CD14-positive monocyte (primary cell): ENCODE data around the gene AFDN. TPM values are rescaled to one million over a fixed set of nuclear protein-coding genes. Genes with fewer than 3 reads are reported as not detected.
A peak's percentile ranks its signal among the peaks of the same experiment; 100 is the strongest.

Experiments
- DNase-seq, 3 donors: peaks; one replicate each; pipeline ENCODE4 v3.0.0-alpha.2; 2011 to 2022
- H2AFZ ChIP-seq: 2 replicates; pipeline ENCODE4 v1.6.0; 2012; ENCODE audit warnings: mild to moderate bottlenecking, low read depth, low read length, inconsistent platforms; ENCODE audit not compliant: insufficient read depth, poor library complexity, severe bottlenecking
- H3K27ac ChIP-seq, 2 donors: 1 replicate in 1 of 2; 2 replicates in 1 of 2; pipeline ENCODE4 v1.5.1; 2012 to 2013; ENCODE audit warnings: low read length in 2 of 2, control low read depth in 1 of 2, inconsistent platforms in 1 of 2, low read depth in 1 of 2, mild to moderate bottlenecking in 1 of 2
- H3K27me3 ChIP-seq, 2 donors: one replicate each; pipeline versions ENCODE4 v1.6.0 to v1.6.1; 2011 to 2013; ENCODE audit warnings: low read length in 2 of 2; ENCODE audit not compliant: control insufficient read depth in 2 of 2, insufficient read depth in 2 of 2
- H3K36me3 ChIP-seq, 2 donors: replicated peaks in 1 of 2; 1 replicate in 1 of 2; 2 replicates in 1 of 2; pipeline versions ENCODE4 v1.5.1 to v1.6.1; 2012 to 2013; ENCODE audit warnings: low read length in 2 of 2, control low read depth in 1 of 2, inconsistent platforms in 1 of 2, mild to moderate bottlenecking in 1 of 2; ENCODE audit not compliant: insufficient read depth in 2 of 2, control insufficient read depth in 1 of 2
- H3K4me1 ChIP-seq, 2 donors: 1 replicate in 1 of 2; 2 replicates in 1 of 2; pipeline versions ENCODE4 v1.5.1 to v1.6.1; 2012 to 2013; ENCODE audit warnings: low read length in 2 of 2, control low read depth in 1 of 2, inconsistent platforms in 1 of 2, mild to moderate bottlenecking in 1 of 2, moderate library complexity in 1 of 2; ENCODE audit not compliant: insufficient read depth in 2 of 2, control insufficient read depth in 1 of 2
- H3K4me2 ChIP-seq: replicated peaks from 2 replicates; pipeline ENCODE3; 2012; ENCODE audit warnings: low read length, moderate library complexity, mild to moderate bottlenecking; ENCODE audit not compliant: poor library complexity, severe bottlenecking; ENCODE audit errors: extremely low read depth
- H3K4me3 ChIP-seq, 3 experiments: fragments of 200-600 bp in 1 of 3; sonication (generic) in 1 of 3; replicated peaks in 1 of 3; 1 replicate in 2 of 3; 2 replicates in 1 of 3; pipeline ENCODE4 v1.5.1; 2011 to 2013; ENCODE audit warnings: low read length in 3 of 3, mild to moderate bottlenecking in 3 of 3, control low read depth in 2 of 3, low read depth in 2 of 3, inconsistent platforms in 1 of 3, moderate library complexity in 1 of 3
- H3K79me2 ChIP-seq: 2 replicates; pipeline ENCODE4 v1.6.0; 2012; ENCODE audit warnings: mild to moderate bottlenecking, control low read depth, inconsistent platforms, low read length, moderate library complexity; ENCODE audit not compliant: insufficient read depth
- H3K9ac ChIP-seq: 2 replicates; pipeline ENCODE4 v1.6.0; 2017; ENCODE audit warnings: low read length, mild to moderate bottlenecking; ENCODE audit not compliant: insufficient read depth, poor library complexity, severe bottlenecking
- H3K9me3 ChIP-seq, 2 donors: replicated peaks in 1 of 2; 1 replicate in 1 of 2; 2 replicates in 1 of 2; pipeline versions ENCODE4 v1.5.1 to v1.6.1; 2012 to 2013; ENCODE audit warnings: low read length in 2 of 2, control low read depth in 1 of 2; ENCODE audit not compliant: control insufficient read depth in 1 of 2, insufficient read depth in 1 of 2
- H4K20me1 ChIP-seq: 2 replicates; pipeline ENCODE4 v1.6.0; 2012; ENCODE audit warnings: mild to moderate bottlenecking, low read length, control low read depth, moderate library complexity; ENCODE audit not compliant: insufficient read depth
- H3K27ac Mint-ChIP-seq, 7 donors: one replicate each; pipeline ENCODE4 v1.8.0; 2020; ENCODE audit warnings: mild to moderate bottlenecking in 7 of 7, mixed read lengths in 7 of 7, moderate library complexity in 6 of 7, inconsistent platforms in 2 of 7
- H3K27me3 Mint-ChIP-seq, 3 donors: one replicate each; pipeline ENCODE4 v1.8.0; 2021 to 2022; ENCODE audit warnings: low read depth in 3 of 3, mild to moderate bottlenecking in 3 of 3, mixed read lengths in 3 of 3, moderate library complexity in 3 of 3, inconsistent platforms in 1 of 3
- H3K36me3 Mint-ChIP-seq, 2 donors: one replicate each; pipeline ENCODE4 v1.8.0; 2020; ENCODE audit warnings: mixed read lengths in 2 of 2, inconsistent platforms in 1 of 2, mild to moderate bottlenecking in 1 of 2
- H3K4me1 Mint-ChIP-seq: one replicate; pipeline ENCODE4 v1.8.0; 2020; ENCODE audit warnings: mild to moderate bottlenecking, mixed read lengths
- H3K4me3 Mint-ChIP-seq, 2 donors: one replicate each; pipeline ENCODE4 v1.8.0; 2020; ENCODE audit warnings: mild to moderate bottlenecking in 2 of 2, mixed read lengths in 2 of 2, moderate library complexity in 1 of 2
- H3K9me3 Mint-ChIP-seq, 7 donors: one replicate each; pipeline ENCODE4 v1.8.0; 2020 to 2022; ENCODE audit warnings: mixed read lengths in 7 of 7, mild to moderate bottlenecking in 6 of 7, moderate library complexity in 6 of 7, inconsistent platforms in 2 of 7
- CTCF ChIP-seq: fragments of 200-600 bp; IDR thresholded peaks from one replicate; pipeline ENCODE4 v1.8.0; 2022; ENCODE audit warnings: antibody characterized with exemption, mild to moderate bottlenecking
- WGBS: methylation state at CpG from one replicate; pipeline ENCODE4 v1.1.5; 2013; ENCODE audit warnings: missing lambda C conversion rate; ENCODE audit not compliant: insufficient coverage; 5-methylcytosine and 5-hydroxymethylcytosine counted together
- intact Hi-C, 2 donors: fragments of 100-400 bp; cut with micrococcal nuclease; formaldehyde crosslinking; loops; one replicate each; pipeline versions ENCODE4 v1.15.0 to v1.15.1; 2023
- polyA plus RNA-seq, 3 donors: library from polyadenylated mRNA; depleted of rRNA in 1 of 3; unstranded in 2 of 3; stranded (reverse) in 1 of 3; fragments of 300-500 nt in 2 of 3; fragments of >200 nt in 1 of 3; fragmentation: Illumina TruSeq in 2 of 3; gene quantifications; 1 replicate in 2 of 3; 2 replicates in 1 of 3; pipeline ENCODE4 v1.2.3, GENCODE V29; 2012 to 2021

AFDN gene
- polyA plus RNA-seq, 3 donors: 0.03 to 1.5 TPM; not detected in 1

GRCh38 chr6:167928111-167928510, 101.4 kb downstream of the AFDN start:
- Histone ChIP-seq H3K4me1 (no peaks in the 10 kb centered on the region), H3K9me3 (no peaks in the 10 kb centered on the region), H4K20me1 (no peaks in the 10 kb centered on the region), H3K79me2 (no peaks in the 10 kb centered on the region), H3K4me2 (no peak overlapping the region), H3K9ac (no peak overlapping the region), H3K27me3 (no peaks in the 10 kb centered on the region), H3K27ac (no peak overlapping the region), H3K36me3 (no peaks in the 10 kb centered on the region), H2AFZ (no peak overlapping the region), H3K4me3 (no peak overlapping the region)
- Mint-ChIP-seq H3K27me3 (peaks cover 0 to 2% (median 1%) of the 10 kb centered on the region in 3 donors), H3K36me3 (no peaks in the 10 kb centered on the region), H3K4me3 (no peak overlapping the region), H3K27ac (no peak overlapping the region), H3K9me3 (no peaks in the 10 kb centered on the region), H3K4me1 (no peaks in the 10 kb centered on the region)
- intact Hi-C loops: no loop called here
- DNase-seq: no peak
- WGBS: 95% methylated on average over 2 of the region's 3 CpGs
- TF ChIP-seq CTCF: no peak

- Histone ChIP-seq H3K36me3 (no peaks in the 10 kb centered on the region), H3K27ac (no peak overlapping the region), H3K9ac (no peak overlapping the region), H3K4me3 (no peak overlapping the region), H3K27me3 (no peaks in the 10 kb centered on the region), H3K9me3 (no peaks in the 10 kb centered on the region), H3K4me1 (no peaks in the 10 kb centered on the region), H3K79me2 (no peaks in the 10 kb centered on the region), H2AFZ (no peak overlapping the region), H4K20me1 (no peaks in the 10 kb centered on the region), H3K4me2 (no peak overlapping the region)
- intact Hi-C loops: no loop called here
- no peak for TF ChIP-seq CTCF
- Mint-ChIP-seq H3K27ac (peak overlapping the region in 1 of 7 donors; percentile 46), H3K4me3 (no peak overlapping the region), H3K9me3 (no peaks in the 10 kb centered on the region), H3K4me1 (no peaks in the 10 kb centered on the region), H3K36me3 (no peaks in the 10 kb centered on the region), H3K27me3 (peaks cover 0 to 2% (median 1%) of the 10 kb centered on the region in 3 donors)
- no peak for DNase-seq
- WGBS: 94% methylated on average over 3 of the region's 3 CpGs
Measured at GRCh38 chr6:167930295-167930694, 103.6 kb downstream of the AFDN start.
